ENCODE results near the gene RAPGEF4.

RAPGEF4 gene

GRCh38 chr2:172914341-172915008 lies 178.8 kb downstream of the RAPGEF4 start:
- DNase-seq = no peak

GRCh38 chr2:172917716-172918115 lies 182.1 kb downstream of the RAPGEF4 start:
- no peak for DNase-seq

- no peak for DNase-seq
Measured at GRCh38 chr2:172919732-172920131, 184.1 kb downstream of the RAPGEF4 start.

GRCh38 chr2:172921532-172922236 lies 186.0 kb downstream of the RAPGEF4 start:
- no peak for DNase-seq

- no peak for DNase-seq
Measured at GRCh38 chr2:172922306-172922705, 186.7 kb downstream of the RAPGEF4 start.

GRCh38 chr2:172922815-172923214 lies 187.2 kb downstream of the RAPGEF4 start:
- no peak for DNase-seq

GRCh38 chr2:172924097-172924660 lies 188.5 kb downstream of the RAPGEF4 start:
- DNase-seq = no peak

- no peak for DNase-seq
Measured at GRCh38 chr2:172925600-172925999, 190.0 kb downstream of the RAPGEF4 start.

- DNase-seq = no peak
Measured at GRCh38 chr2:172926785-172927640, 191.4 kb downstream of the RAPGEF4 start.

- DNase-seq = no peak
Measured at GRCh38 chr2:172927641-172928357, 192.2 kb downstream of the RAPGEF4 start.

GRCh38 chr2:172928756-172929155 lies 193.1 kb downstream of the RAPGEF4 start:
- DNase-seq = no peak

- no peak for DNase-seq
Measured at GRCh38 chr2:172929644-172930043, 194.0 kb downstream of the RAPGEF4 start.

GRCh38 chr2:172930871-172931255 lies 195.2 kb downstream of the RAPGEF4 start:
- DNase-seq = no peak

GRCh38 chr2:172931256-172931894 lies 195.7 kb downstream of the RAPGEF4 start:
- no peak for DNase-seq

- no peak for DNase-seq
Measured at GRCh38 chr2:172931918-172932520, 196.4 kb downstream of the RAPGEF4 start.

GRCh38 chr2:172937884-172938712 lies 202.5 kb downstream of the RAPGEF4 start:
- DNase-seq = no peak

- no peak for DNase-seq
Measured at GRCh38 chr2:172938713-172939375, 203.2 kb downstream of the RAPGEF4 start.

- no peak for DNase-seq
Measured at GRCh38 chr2:172943539-172943938, 207.9 kb downstream of the RAPGEF4 start.

GRCh38 chr2:172944022-172944793 lies 208.6 kb downstream of the RAPGEF4 start:
- DNase-seq = no peak
